Pancreas (tissue), 10 donors: ENCODE measurements around the gene HMGXB4. TPM values are rescaled to one million over a fixed set of nuclear protein-coding genes. Genes with fewer than 3 reads are reported as not detected.
A peak's percentile ranks its signal among the peaks of the same experiment; 100 is the strongest.

Experiments used
- ATAC-seq, 4 donors: fragments of 200-7000 bp; cut with Tn5 transposase; one replicate each; pipeline versions ENCODE4 v1.8.0 to v1.9.1; 2020; ENCODE audit warnings: mild to moderate bottlenecking in 4 of 4, moderate library complexity in 4 of 4
- DNase-seq, 6 donors: peaks; one replicate each; pipeline ENCODE4 v3.0.0-alpha.2; 2020
- FAIRE-seq: peaks from 2 replicates; lab custom pipeline; 2012; peaks lifted over from hg19 to GRCh38; lab: Jason Lieb, UNC
- H3K27ac ChIP-seq, 4 donors: fragments of 200-600 bp; sonication (generic); 1 replicate in 3 of 4; 2 replicates in 1 of 4; pipeline versions ENCODE4 v1.5.0 to v1.8.0; 2020
- H3K27me3 ChIP-seq, 4 donors: fragments of 200-600 bp; one replicate each; pipeline ENCODE4 v1.8.0; 2021
- H3K36me3 ChIP-seq, 3 donors: fragments of 200-600 bp; sonication (generic) in 1 of 3; one replicate each; pipeline versions ENCODE4 v1.5.0 to v1.8.0; 2020 to 2021
- H3K4me1 ChIP-seq, 3 donors: fragments of 200-600 bp; one replicate each; pipeline ENCODE4 v1.8.0; 2021
- H3K4me3 ChIP-seq, 4 donors: fragments of 200-600 bp; sonication (generic) in 2 of 4; one replicate each; pipeline versions ENCODE4 v1.5.0 to v1.8.0; 2020 to 2021
- H3K9me3 ChIP-seq, 4 donors: fragments of 200-600 bp; one replicate each; pipeline ENCODE4 v1.8.0; 2021
- CTCF ChIP-seq, 4 donors: fragments of 200-600 bp; sonication (generic) in 3 of 4; IDR thresholded peaks; one replicate each; pipeline versions ENCODE4 v1.5.0 to v1.8.0; 2021; ENCODE audit warnings: antibody characterized with exemption in 4 of 4
- WGBS, 2 donors: extraction: QIAGEN DNeasy Blood & Tissue Kit; methylation state at CpG; one replicate each; pipeline ENCODE4 v1.1.7; 2013; 5-methylcytosine and 5-hydroxymethylcytosine counted together
- intact Hi-C, 3 donors: fragments of 100-400 bp; cut with DNase I; formaldehyde crosslinking; loops; one replicate each; pipeline versions ENCODE4 v1.11.1 to v1.14.2; 2022
- microRNA-seq, 2 donors: library from miRNA; unstranded; fragments of <30 nt; microRNA quantifications; one replicate each; pipeline versions ENCODE4 to v1.1.0, GENCODE V29; 2019 to 2020
- polyA plus RNA-seq, 2 donors: library from polyadenylated mRNA; stranded (reverse); fragments of 200-250 nt; gene quantifications; one replicate each; pipeline ENCODE4 v1.2.3, GENCODE V29; 2013
- total RNA-seq, 6 donors: library from RNA; stranded (reverse); fragmentation: NEBNext Ultra II Directional in 4 of 6; extraction: Animal tissue kit (Norgen Biotek cat#: 25700) in 4 of 6; gene quantifications; one replicate each; pipeline versions ENCODE4 v1.2.1 to v1.2.4, GENCODE V29; 2021 to 2023
- donor health status: healthy with polysubstance abuse.
- donor health status: DM: no; HTN: no; CAD: no; lungs with moderate emphysema.
- donor health status: DM: no; HTN: no; CAD: no.
- donor health status: control.
- donor health status: control.
- donor health status: Bipolar disorder and iron deficiency.
- donor health status: DM: yes; HTN: yes; CAD: no.
- donor health status: DM: no; HTN: no; CAD: no.
- donor health status: DM: no; HTN: no; CAD: no.
- donor health status: DM: yes; HTN: yes; CAD: no.

Gene HMGXB4
- total and polyA plus RNA-seq, 8 donors: 4.8 to 10.1 (median 6.0) TPM

- DNase-seq (peak in 1 of 6 donors; percentile 43), ATAC-seq (no peak), FAIRE-seq (no peak)
- WGBS, 2 donors: 91 to 92% methylated on average over 14 of the region's 14 CpGs
- TF ChIP-seq CTCF (IDR thresholded peaks at IDR 0.05): no peak
- H3K9me3 ChIP-seq: no peaks in the 10 kb centered on the region
- peaks cover 0 to 21% (median 0%) of the 10 kb centered on the region in 3 donors for H3K36me3 ChIP-seq
- intact Hi-C loops: loop anchor here in 1 of 3 donors (5.0 kb wide), 1 partner anchor 237 kb away; no protein-coding TSS in a partner anchor
- no peak overlapping the region for H3K27ac ChIP-seq
- peaks cover 0 to 2% (median 0%) of the 10 kb centered on the region in 3 donors for H3K4me1 ChIP-seq
- no peak overlapping the region for H3K4me3 ChIP-seq
- H3K27me3 ChIP-seq: no peaks in the 10 kb centered on the region
Measured at GRCh38 chr22:35344956-35345690, 87.8 kb downstream of the HMGXB4 start.

Small RNAs within 50 kb of the gene (microRNA-seq; reads per million reads assigned to microRNA genes)
- gene MIR3909 (2.4 to 3.5 reads per million in 2 donors), gene MIR6069 (0 reads per million in 2 donors)

Other genes with a start within 250 kb of the HMGXB4 start
- gene ISX, start 191.3 kb upstream of the HMGXB4 start, total RNA-seq: under 1 TPM in 1 of 6 donors, not detected in 5; 0.12 TPM
- gene ISX, start 191.3 kb upstream of the HMGXB4 start, polyA plus RNA-seq: under 1 TPM in 1 of 2 donors, not detected in 1; 0.14 TPM
- 10 to 100 TPM; 18.4 to 30.2 (median 20.2) TPM for gene TOM1, start 42.4 kb downstream of the HMGXB4 start, total RNA-seq
- gene TOM1, start 42.4 kb downstream of the HMGXB4 start, polyA plus RNA-seq: 10 to 100 TPM; 28.3 to 33.7 TPM
- 10 to 100 TPM in 2 of 6 donors, 1 to 10 TPM in 4; 1.8 to 15.9 (median 2.9) TPM for gene HMOX1, start 123.6 kb downstream of the HMGXB4 start, total RNA-seq
- gene HMOX1, start 123.6 kb downstream of the HMGXB4 start, polyA plus RNA-seq: 1 to 10 TPM; 5.2 to 7.1 TPM
- 10 to 100 TPM in 5 of 6 donors, 1 to 10 TPM in 1; 9.3 to 17.7 (median 13.6) TPM for gene MCM5, start 142.6 kb downstream of the HMGXB4 start, total RNA-seq
- gene MCM5, start 142.6 kb downstream of the HMGXB4 start, polyA plus RNA-seq: 1 to 10 TPM; 7.2 to 9.8 TPM